Chondrocyte (in vitro differentiated cells): ENCODE data around the gene LACC1. TPM values are rescaled to one million over a fixed set of nuclear protein-coding genes. Genes with fewer than 3 reads are reported as not detected.

ENCODE experiments used
- DNase-seq: peaks from one replicate; pipeline ENCODE4 v3.0.0; 2021; ENCODE audit warnings: mixed read lengths, low spot score
- H3K27ac Mint-ChIP-seq: one replicate; pipeline ENCODE4 v1.8.0; 2021; ENCODE audit warnings: mild to moderate bottlenecking, moderate library complexity, mixed read lengths; ENCODE audit not compliant: unreplicated experiment
- H3K27me3 Mint-ChIP-seq: 2 replicates; pipeline ENCODE4 v1.8.0; 2021; ENCODE audit warnings: low read depth, mixed read lengths
- H3K36me3 Mint-ChIP-seq: 2 replicates; pipeline ENCODE4 v1.8.0; 2021; ENCODE audit warnings: low read depth, mixed read lengths
- H3K4me1 Mint-ChIP-seq: 2 replicates; pipeline ENCODE4 v1.8.0; 2021; ENCODE audit warnings: low read depth, mild to moderate bottlenecking, mixed read lengths
- H3K4me3 Mint-ChIP-seq: one replicate; pipeline ENCODE4 v1.8.0; 2021; ENCODE audit warnings: mild to moderate bottlenecking, moderate library complexity, mixed read lengths; ENCODE audit not compliant: unreplicated experiment
- H3K9me3 Mint-ChIP-seq: 2 replicates; pipeline ENCODE4 v1.8.0; 2021; ENCODE audit warnings: low read depth, mixed read lengths
- total RNA-seq: library from RNA; stranded (reverse); gene quantifications from 3 replicates; pipeline ENCODE4 v1.2.1, GENCODE V29; 2021
- TF ChIP-seq, protein P1 (sequence below): fragments of 200-600 bp; sonication (generic); IDR thresholded peaks from 2 replicates; pipeline ENCODE4 v1.5.0; 2021; ENCODE audit warnings: antibody characterized with exemption, mild to moderate bottlenecking, moderate library complexity

LACC1 gene
- total RNA-seq, 1 donor from 2014 or later: 6.7 TPM

DNA sequence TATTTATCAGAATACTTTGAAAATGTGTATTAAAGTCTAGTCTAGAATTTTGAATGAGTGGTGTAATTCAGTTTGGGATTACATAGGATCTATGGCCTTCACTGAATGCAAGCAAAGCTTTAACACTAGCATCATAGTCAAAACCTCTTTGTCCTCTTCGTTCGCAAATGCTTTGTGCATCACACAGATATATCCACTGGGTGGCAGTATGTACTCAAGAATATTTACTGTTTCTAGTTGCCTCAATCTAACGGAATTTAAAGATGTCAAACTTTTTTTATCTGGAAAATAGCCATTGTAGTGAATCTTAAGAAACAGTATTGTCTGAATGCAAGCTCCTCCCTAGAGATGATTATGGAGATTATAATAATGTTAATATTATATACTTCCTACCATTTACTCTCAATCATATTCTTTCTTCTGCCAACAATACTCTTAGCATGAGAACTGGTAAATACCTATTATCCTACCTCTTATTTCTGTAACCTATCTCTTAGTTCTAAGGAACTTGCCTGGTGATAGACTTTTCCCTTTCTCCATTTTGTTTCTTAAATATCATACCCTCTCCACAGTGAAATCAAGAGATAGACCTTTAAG lies 25.8 kb downstream of the LACC1 start:
- TF ChIP-seq, protein P1, sequence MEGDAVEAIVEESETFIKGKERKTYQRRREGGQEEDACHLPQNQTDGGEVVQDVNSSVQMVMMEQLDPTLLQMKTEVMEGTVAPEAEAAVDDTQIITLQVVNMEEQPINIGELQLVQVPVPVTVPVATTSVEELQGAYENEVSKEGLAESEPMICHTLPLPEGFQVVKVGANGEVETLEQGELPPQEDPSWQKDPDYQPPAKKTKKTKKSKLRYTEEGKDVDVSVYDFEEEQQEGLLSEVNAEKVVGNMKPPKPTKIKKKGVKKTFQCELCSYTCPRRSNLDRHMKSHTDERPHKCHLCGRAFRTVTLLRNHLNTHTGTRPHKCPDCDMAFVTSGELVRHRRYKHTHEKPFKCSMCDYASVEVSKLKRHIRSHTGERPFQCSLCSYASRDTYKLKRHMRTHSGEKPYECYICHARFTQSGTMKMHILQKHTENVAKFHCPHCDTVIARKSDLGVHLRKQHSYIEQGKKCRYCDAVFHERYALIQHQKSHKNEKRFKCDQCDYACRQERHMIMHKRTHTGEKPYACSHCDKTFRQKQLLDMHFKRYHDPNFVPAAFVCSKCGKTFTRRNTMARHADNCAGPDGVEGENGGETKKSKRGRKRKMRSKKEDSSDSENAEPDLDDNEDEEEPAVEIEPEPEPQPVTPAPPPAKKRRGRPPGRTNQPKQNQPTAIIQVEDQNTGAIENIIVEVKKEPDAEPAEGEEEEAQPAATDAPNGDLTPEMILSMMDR: peak; percentile 94
- H3K4me3 Mint-ChIP-seq: no peak overlapping the region
- no peaks in the 10 kb centered on the region for H3K9me3 Mint-ChIP-seq
- no peak overlapping the region for H3K27ac Mint-ChIP-seq
- H3K27me3 Mint-ChIP-seq: peaks cover 2% of the 10 kb centered on the region
- DNase-seq: no peak
- H3K36me3 Mint-ChIP-seq: no peaks in the 10 kb centered on the region
- peaks cover 20% of the 10 kb centered on the region for H3K4me1 Mint-ChIP-seq

DNA sequence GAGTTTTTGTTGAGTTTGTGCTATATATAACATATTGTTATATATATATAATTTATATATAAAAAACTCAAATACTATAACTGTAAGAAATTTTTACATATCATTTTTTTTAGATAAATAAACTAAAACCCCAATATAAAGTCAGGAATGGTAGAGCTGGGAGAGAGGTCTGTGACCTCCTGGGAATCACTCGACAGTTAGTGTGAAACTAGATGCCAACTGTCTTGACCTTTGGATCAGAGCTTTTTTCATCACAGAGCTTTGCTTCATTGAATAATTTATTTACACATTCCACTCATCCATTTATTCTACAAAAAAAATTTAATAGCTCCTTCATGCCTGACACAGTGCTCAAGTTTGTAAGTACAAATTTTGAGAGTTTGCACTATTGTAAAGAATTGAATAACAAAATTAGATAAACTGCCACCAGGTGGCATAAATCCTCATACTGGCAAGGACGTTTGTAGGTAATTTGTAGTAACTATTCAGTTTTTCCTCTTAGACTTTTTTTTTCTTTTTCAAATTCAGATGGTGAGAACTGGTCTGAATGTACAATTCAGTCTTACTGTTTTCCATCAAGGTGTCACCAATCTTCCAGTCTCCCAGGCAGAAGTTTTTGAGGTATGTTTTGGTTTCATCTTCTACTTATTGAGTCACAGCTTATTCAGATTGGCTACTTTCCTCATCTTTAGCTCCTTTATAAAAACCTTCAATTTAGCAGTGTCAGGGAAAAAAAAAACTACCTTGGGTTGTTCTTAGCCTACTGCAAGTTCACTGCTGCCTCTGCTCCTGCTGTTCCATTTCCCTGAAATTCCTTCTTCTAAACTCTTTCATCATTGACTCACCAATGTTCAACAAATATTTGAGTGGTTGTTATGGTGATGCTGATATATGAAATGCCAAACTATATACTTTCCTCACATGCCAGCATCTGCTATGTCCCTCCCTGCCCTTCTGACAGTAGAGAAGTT lies 28.7 kb downstream of the LACC1 start:
- peaks cover 23% of the 10 kb centered on the region for H3K4me1 Mint-ChIP-seq
- H3K36me3 Mint-ChIP-seq: no peaks in the 10 kb centered on the region
- TF ChIP-seq, protein P1: peak; percentile 98
- no peaks in the 10 kb centered on the region for H3K9me3 Mint-ChIP-seq
- H3K27me3 Mint-ChIP-seq: no peaks in the 10 kb centered on the region
- peak overlapping the region; percentile 93 for H3K27ac Mint-ChIP-seq
- H3K4me3 Mint-ChIP-seq: no peak overlapping the region
- DNase-seq: no peak

DNA sequence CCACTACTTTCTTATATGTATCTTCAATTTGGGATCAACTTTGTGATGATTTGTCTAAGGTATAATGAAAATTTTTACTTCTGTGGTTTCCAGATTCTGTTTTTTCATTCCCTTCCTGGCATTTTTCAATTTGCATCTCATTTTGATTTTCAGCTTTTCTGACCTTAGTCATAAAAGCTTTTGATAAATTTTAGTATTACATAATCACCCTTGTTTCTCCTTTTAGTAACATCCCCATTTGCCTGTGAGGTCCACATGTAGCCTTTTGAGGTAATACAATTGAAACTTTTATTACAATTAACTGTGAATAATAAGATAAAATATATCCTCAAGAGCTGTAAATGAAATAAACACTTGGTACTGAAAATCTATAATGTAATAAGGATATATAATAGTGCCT lies 31.2 kb downstream of the LACC1 start:
- TF ChIP-seq, protein P1: no peak
- DNase-seq: no peak
- Mint-ChIP-seq H3K9me3 (no peaks in the 10 kb centered on the region), H3K4me3 (no peak overlapping the region), H3K36me3 (no peaks in the 10 kb centered on the region), H3K27ac (no peak overlapping the region), H3K4me1 (peaks cover 28% of the 10 kb centered on the region), H3K27me3 (no peaks in the 10 kb centered on the region)

DNA sequence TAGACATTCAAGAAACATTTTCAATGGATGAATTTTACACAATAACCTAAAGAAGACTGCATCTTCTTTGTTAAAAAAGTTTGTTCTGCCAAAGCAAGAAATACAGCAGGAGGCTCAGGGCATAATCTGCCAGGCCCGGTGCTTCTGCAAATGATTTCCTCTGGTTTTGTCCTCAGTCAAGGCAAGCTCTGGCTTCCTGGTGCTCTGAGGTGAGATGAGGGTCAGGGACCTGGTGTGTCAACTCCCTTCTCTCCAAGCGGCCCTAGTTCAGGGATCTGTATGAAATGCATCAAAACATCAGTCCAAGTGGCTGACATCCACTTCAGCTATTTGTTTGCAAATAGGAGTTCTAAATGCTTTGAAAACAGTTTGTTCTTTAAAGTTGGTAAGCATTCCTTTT lies 31.6 kb downstream of the LACC1 start:
- DNase-seq: no peak
- no peaks in the 10 kb centered on the region for H3K36me3 Mint-ChIP-seq
- peaks cover 28% of the 10 kb centered on the region for H3K4me1 Mint-ChIP-seq
- H3K4me3 Mint-ChIP-seq: no peak overlapping the region
- H3K9me3 Mint-ChIP-seq: no peaks in the 10 kb centered on the region
- TF ChIP-seq, protein P1: no peak
- H3K27ac Mint-ChIP-seq: no peak overlapping the region
- H3K27me3 Mint-ChIP-seq: no peaks in the 10 kb centered on the region

DNA sequence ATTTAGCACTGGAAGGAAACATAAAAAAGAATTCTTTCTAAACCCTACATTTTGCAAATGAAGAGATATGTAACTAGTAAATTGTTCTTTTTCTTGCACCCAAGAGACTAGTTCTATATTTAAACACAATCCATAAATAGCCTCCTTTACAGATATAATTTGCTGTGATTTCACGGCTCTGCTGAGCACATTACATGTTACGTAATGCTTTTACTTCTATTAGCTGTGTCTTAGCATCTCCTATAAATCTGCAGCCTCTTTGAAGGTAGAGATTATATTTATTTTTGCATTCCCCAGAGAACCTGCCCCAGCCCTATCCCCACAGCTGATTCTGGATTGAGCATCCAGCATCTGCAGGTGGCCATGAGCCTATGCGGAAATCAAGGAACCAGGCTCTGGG lies 32.2 kb downstream of the LACC1 start:
- H3K27ac Mint-ChIP-seq: no peak overlapping the region
- no peaks in the 10 kb centered on the region for H3K27me3 Mint-ChIP-seq
- H3K9me3 Mint-ChIP-seq: no peaks in the 10 kb centered on the region
- no peak overlapping the region for H3K4me3 Mint-ChIP-seq
- TF ChIP-seq, protein P1: no peak
- DNase-seq: no peak
- no peaks in the 10 kb centered on the region for H3K36me3 Mint-ChIP-seq
- H3K4me1 Mint-ChIP-seq: peaks cover 28% of the 10 kb centered on the region
